Tongue (tissue), 2 donors: ENCODE measurements around the gene TSPAN6. TPM values are rescaled to one million over a fixed set of nuclear protein-coding genes. Genes with fewer than 3 reads are reported as not detected.

ENCODE experiments used
- DNase-seq: peaks from one replicate; pipeline ENCODE4 v3.0.0-alpha.2; 2015
- total RNA-seq: library from RNA; depleted of rRNA; stranded (reverse); fragments of >200 nt; gene quantifications from one replicate; pipeline ENCODE4 v1.2.3, GENCODE V29; 2014

Gene TSPAN6
- total RNA-seq = 28.4 TPM

GRCh38 chrX:100636321-100636991 lies at the start of gene TSPAN6:
TSS of gene TSPAN6 (minus strand) at chrX:100636806. CDS start at chrX:100636694, 112 bp downstream.
- peak; percentile 95 for DNase-seq

- DNase-seq = no peak
Measured at GRCh38 chrX:100685997-100686305, 49.3 kb upstream of the TSPAN6 start.

GRCh38 chrX:100685284-100685996 lies 48.8 kb upstream of the TSPAN6 start:
- peak; percentile 86 for DNase-seq

DNA sequence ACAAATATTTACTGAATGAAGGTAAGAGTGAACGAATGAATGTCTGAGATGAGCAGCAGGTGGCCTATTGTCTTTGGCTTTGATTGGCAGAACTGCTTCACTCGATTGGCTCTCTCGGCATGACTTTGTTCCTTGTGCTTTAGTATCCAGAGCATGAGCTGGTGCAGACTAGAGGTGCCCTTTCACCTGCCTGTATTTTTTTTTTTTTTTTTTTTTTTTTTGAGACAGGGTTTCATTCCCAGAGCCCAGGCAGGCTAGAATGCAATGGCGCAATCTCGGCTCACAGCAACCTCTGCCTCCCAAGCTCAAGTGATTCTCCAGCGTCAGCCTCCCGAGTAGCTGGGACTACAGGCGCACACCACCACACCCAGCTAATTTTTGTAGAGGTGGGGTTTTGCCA lies 46.3 kb upstream of the TSPAN6 start:
- DNase-seq = no peak

DNA sequence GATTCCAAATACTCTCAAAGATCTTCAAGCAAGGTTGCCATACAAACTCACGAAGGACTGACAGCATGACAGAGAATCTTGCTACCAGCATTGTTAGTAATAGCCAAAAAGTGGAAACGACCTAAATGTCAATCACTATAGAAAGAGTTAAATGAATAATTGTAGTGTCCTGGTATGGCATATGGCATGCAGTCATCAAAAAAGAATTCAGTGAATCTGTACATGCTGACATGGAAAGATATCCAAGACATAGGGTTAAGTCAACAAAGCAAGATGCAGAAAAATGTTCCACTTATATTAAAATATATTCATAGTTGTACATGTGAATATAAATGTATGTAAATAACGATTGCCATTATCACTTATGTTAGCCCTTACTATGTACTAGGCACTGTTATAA lies 45.0 kb upstream of the TSPAN6 start:
- DNase-seq = no peak

DNA sequence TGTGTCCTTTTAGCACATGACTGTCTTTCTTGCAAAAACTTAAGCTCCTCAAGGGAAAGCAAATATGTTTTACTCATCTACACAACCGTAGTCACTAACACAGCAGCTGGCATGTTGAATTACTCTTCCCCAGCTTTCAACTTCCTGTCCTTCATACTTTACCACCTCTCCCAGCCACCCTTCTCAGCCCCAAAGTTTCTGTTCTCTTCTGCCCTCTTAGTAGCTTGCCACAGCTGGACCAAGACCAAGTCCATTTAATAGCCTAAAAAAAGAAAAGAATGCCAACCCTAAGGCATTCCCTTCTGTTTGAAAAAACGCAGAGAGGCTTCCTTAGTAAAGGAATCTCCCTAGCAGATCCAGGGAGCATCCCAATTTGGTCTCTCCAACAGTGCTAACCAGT lies 44.1 kb upstream of the TSPAN6 start:
- no peak for DNase-seq

GRCh38 chrX:100677611-100678181 lies 41.1 kb upstream of the TSPAN6 start:
- DNase-seq = peak; percentile 22

- no peak for DNase-seq
Measured at GRCh38 chrX:100674705-100675104, 38.1 kb upstream of the TSPAN6 start.

DNA sequence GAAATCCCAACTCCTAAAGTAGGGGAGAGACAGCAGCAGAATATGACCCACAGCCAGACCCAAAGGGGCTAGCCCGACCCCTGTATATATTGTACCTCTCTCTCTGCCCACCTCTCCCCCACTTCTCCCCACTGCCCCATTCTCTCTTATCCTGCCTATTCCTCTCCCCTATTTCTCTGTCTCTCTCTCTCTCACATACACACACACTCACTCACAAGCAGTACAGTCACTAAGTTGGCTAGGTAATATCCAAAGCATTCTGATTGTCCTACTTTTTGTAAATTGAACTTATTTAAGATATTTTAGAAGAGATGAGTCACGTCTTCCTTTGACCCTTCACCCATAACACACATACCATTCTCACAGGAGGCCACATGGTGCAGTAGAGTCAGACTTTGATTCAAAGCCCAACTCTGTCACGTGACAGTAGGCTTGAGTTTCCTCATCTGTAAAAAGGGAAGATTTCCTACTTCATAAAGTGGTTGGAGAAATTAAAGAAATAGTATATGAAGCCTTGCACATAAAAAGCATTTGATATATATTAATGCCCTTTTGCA lies 36.9 kb upstream of the TSPAN6 start:
- DNase-seq = no peak

GRCh38 chrX:100672966-100673365 lies 36.4 kb upstream of the TSPAN6 start:
- no peak for DNase-seq

GRCh38 chrX:100663642-100664041 lies 27.0 kb upstream of the TSPAN6 start:
- DNase-seq = no peak

DNA sequence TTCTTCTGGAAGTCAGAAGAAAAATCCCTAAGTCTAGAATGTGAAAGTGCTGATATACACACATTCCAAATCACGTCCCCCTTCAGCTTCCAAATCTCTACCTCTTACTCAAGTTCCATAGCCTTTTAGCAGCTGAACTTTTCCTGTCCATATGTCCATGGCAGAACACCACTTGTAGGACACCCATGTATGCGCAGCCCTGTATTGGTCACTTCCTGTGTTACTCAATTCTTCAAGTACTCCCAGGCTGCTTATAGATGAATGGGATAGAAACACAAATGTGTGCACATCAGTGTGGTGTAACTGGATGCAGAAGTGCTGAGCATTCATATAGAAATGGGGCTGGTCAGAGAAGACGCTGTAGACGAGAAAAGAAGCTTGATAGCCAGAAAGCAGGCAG lies 26.2 kb upstream of the TSPAN6 start:
- no peak for DNase-seq

DNA sequence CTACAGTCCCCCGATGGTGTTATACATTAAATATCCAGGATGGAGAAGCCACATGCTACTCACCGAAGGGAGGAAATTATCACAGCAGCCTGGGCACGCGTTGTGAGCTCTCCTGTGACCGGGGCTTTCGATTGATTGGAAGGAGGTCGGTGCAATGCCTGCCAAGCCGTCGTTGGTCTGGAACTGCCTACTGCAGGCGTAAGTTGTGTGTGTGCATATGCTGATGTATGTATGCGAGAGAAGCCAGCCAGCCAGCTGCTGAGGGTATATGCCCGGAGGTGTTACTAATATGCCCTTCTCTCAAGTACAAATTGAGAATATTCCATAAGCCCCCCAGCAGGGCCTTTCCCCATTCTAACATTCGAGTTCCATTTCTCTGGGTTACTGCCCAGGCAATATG lies 25.6 kb upstream of the TSPAN6 start:
- DNase-seq = no peak

DNA sequence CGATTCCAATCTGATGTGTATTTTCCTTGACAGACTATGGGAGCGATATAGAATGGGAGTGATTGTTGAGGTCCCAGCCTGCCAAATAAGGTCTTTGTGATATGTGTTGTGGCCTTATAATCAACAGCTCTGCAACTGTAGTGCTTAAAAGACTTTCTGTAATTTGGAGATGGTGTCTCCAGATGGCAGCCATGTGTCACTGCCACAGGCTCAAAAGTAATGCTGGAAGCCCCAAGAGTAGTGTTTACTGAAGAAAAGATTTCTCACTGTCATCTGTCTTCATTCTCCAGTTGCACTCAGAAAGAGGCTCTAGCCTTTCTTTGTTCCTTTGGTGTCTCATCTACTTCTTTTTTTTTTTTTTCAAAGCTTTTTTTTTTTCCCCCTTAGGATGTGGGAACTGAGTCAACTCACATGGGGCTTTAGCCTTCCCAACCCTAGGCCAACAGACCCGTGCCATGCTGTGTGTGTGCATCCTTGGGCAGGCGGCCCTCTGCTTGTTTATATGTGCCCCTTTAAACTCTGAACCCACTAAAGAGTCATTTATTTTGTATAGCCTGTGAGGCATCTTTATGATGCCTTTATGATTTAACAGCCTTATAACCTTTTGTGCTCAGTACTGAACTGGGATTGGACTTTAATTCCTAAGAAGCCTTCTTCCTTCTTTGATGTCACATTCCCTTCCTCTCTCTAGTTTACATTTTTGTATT lies 23.0 kb upstream of the TSPAN6 start:
- DNase-seq = no peak

DNA sequence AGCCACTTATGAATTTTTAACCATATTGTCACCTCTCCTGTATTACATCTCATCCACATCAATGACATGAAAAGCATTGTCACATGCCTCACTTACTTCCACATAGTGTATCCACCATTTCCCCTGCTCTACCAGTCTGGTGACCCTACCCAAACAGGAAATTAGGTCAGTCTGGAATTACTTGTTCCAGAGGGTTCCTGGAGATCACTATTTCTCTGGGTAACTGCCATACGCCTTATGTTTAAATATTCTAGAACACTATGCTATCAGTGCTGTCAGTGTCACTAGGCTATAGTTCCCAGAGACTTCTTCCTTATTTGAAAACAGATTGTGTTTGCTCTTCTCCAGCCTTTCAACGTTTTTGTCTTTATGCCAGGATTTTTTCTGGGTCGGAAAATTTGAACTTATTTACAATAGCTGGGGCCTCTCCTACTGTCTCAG lies 22.4 kb upstream of the TSPAN6 start:
- no peak for DNase-seq

DNA sequence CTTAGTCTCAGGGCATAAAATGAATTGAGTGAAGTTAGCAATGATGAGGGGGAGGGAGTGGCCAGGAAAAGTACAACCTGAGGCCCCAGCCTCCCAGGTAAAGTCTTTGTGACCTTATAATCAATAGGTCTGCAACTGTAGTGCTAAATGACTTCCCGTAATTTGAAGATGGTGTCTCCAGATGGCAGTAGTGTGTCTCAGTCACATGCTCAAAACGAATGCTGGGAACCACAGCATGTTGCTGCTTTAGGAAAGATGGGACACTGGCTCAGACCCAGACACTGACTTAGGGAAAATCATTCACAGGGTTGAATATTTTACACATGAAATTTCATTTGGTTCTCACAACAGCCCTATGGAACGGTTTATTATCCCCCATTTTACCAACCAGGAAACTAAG lies 17.7 kb upstream of the TSPAN6 start:
- peak; percentile 38 for DNase-seq

DNA sequence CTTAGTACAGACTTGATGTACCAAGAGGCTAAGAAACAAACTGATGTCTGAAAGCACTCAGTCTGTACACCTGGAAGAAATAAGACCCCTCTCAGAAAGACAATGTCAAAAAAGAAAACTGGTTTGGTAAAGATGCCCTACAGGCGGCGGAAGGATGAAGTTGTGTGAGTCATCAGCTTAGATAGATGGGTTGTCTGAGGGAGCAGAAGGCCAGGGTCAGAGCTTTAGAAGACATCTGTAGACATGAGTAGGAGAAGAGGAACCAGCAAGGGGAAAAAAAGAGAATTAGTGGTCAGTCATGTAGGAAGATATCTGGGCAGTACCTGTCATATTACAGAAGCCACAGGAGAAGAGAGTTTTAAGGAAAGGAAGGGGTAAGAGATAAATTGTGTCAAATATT lies 15.7 kb upstream of the TSPAN6 start:
- no peak for DNase-seq

- no peak for DNase-seq
Measured at GRCh38 chrX:100650841-100651240, 14.2 kb upstream of the TSPAN6 start.

GRCh38 chrX:100649550-100650356 lies 13.1 kb upstream of the TSPAN6 start:
- peak; percentile 48 for DNase-seq

DNA sequence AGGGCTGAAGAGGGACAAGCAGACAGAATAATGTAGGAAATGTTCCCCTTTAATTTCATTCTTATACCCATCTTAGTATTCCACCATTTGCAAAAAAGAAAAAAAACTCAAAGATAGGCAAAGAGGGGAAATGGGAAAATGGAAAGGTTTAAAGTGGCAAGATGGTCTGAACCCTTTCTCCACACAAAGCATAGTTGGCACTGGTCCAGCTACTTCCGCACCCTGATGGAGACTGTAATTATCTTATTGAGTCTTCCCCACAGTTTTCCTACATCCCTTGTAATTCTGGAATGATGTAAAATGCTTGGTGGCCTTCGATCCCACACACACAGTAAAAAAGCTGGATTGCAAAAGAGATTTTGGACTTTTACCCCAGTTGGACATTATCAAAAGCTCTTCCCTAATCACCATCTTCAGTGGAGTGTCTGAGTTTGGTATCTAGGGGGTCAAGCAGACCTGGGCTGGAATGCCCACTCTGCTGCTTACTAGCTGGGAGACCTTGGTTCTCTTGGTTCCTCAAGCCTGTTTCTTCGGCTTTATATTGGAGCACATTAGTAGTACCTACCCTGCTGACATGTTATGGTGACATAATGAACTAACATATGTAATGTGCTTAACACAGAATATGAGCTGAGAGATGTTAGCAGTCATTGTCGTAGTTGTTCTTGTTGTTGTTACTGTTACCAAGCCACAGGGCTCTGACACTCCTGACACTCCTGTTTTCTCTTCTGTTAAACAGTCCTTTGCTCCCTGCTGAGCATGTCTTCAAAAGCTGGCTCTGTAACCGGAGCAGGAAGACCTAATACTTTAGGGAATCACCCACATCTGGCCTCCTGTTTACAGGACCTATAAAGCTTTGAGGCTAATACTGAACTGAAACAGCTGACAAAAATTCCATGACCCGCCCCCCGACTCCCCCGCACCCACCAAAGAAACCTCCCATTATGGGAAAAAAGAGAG lies 12.1 kb upstream of the TSPAN6 start:
- peak; percentile 67 for DNase-seq

GRCh38 chrX:100647739-100648138 lies 11.1 kb upstream of the TSPAN6 start:
- DNase-seq = no peak
